NCI-H2081 (cell line): ENCODE measurements around the gene CDKN2A.

Source experiments
- DNase-seq, 2 experiments: peaks; one replicate each; lab custom pipeline; 2025; lab: John Stamatoyannopoulos, UW

CDKN2A gene

DNA sequence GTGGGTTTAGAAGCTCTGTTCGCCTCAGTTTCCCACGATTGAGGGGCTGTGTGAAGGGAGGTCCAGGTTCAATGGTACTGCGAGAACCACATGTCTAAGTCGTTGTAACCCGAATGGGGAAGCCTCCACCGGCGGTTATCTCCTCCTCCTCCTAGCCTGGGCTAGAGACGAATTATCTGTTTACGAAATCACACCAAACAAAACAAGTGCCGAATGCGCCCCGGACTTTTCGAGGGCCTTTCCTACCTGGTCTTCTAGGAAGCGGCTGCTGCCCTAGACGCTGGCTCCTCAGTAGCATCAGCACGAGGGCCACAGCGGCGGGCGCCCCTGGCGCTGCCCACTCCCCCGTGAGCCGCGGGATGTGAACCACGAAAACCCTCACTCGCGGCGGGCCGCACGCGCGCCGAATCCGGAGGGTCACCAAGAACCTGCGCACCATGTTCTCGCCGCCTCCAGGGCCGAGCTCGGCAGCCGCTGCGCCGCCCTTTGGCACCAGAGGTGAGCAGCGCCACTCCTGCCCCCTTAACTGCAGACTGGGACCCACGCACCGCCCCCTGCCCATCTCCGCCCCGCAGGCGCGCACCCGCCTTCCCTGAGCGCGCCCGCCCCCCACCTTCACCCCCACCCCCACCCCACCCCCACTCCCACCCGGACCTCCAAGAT is at the start of gene CDKN2A:
CDKN2A (minus strand) TSS at position 500 of the 663 bp plus-strand sequence.
- DNase-seq, result peak; percentile 62 to 75

DNA sequence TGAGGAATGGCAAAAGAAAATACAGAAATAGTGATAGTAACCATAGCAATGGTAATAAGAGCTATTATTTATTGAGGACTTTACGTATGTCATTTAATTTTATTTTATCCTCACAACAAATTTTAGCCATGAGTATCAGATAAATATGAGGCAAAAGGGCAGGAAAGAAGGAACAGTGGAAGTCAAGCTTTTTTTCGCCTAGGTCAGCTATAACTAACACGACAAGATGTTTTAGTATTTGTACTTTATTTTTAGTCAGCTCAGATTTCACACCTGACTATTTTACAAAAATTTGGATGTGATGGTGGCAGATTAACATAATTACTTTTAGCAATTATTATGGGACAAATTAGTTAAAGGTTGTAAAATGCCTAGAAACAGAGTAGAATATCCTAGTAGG is 49.7 kb upstream of the CDKN2A start:
- no peak for DNase-seq

GRCh38 chr9:22041775-22042174 is 47.6 kb upstream of the CDKN2A start:
- no peak for DNase-seq

- no peak for DNase-seq
Measured at GRCh38 chr9:22041344-22041743, 47.2 kb upstream of the CDKN2A start.

GRCh38 chr9:22040760-22041159 is 46.6 kb upstream of the CDKN2A start:
- no peak for DNase-seq

DNA sequence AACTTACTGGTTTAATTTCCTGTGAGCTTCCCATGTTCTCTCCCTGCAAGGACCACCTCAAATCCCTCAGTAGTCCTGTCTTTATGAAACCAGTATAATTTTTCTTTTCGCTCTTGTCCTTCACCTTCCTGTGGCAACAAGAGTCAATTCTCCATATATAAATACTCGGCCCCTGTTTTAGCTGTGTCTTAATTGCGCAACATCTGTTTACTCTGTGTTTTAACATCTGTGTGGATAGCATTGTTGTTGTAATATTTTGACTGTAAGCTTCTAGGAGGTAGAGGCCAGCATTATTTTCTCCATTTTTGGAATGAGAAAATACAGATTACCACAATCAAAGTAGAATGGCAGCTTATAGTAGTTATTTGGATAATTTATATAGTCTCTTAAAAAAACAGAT is 45.1 kb upstream of the CDKN2A start:
- no peak for DNase-seq

DNA sequence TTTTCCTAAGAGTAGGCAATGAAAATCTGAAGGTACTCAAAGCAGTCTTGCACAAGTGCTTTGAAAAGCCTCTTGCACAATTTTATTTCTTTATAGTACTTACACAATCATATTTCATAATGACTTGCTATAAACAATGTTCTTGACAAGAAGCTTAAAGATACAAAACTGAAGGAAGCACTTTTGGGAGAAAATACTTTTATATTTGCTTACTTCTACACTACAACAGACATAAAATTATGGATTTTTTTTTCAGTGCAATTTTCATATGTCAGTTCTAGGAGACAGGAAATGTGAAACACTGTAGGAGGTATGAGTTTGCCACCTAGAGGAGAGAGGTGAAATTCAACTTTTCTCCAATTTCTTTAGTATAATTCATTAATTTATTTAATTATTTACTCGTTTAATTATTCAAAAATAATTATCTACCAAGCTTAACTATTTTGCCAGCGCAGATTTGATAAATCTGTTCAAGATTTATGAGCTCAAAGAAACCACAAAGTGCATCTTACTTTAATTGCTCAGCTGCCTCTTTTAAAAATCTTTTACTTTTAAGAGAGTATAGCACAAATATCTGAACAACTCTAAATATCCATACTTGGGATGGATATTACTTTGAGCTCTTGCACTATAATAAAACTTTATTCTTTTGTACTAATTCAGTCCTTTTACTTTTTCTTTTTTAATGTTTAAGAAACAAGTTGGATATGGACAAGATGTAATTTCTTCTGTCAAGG is 43.9 kb upstream of the CDKN2A start:
- peak; percentile 16 to 27 for DNase-seq

GRCh38 chr9:22036866-22037626 is 42.9 kb upstream of the CDKN2A start:
- no peak for DNase-seq

- no peak for DNase-seq
Measured at GRCh38 chr9:22035591-22036011, 41.4 kb upstream of the CDKN2A start.

DNA sequence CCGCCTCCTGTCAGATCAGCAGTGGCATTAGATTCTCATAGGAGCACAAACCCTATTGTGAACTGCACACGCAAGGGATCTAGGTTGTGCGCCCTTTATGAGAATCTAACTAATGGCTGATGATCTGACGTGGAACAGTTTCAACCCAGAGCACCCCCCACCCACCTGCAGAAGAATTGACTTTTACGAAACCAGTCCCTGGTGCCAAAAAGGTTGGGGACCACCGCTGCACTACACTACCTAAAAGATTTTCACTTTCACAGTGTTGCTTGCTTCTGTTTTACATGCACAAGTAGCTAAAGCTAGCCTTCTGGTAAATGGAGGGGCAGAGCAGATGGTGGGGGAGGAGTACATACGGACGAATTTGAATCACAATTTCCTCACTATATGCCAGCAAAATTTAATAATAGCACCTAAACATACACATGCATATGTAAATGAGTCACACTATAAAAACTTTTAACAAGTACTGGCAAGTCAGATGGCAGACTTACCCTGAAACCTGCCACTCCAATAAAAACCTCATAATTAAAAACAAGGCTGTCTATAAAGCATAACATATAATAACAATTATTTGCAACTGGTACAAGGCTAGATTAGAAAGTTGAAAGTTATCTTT is 38.9 kb upstream of the CDKN2A start:
- no peak for DNase-seq

GRCh38 chr9:22031655-22032411 is 37.6 kb upstream of the CDKN2A start:
- no peak for DNase-seq

DNA sequence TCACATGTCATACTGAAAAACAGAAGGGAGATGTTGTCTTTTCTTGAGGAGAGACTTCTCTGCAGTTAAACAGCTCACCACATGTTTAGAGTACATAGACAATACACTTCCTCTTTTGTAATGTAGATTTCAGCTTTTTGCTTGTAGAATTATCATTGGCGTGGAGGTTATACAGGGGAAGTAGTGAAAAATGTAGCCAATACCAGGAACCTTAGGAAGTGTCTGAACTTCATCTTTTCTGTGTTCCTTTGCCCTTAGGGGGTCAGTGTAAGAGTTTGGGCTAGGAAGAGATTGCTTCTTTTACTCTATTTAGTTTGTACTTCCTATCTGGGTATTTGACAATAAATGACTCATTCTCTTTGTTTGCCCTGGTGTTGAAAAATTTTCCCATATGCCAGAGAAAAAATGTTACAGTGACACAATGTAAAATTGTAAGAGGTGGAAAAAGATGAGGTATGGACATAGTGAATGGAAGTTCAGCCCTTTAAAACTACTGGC is 36.0 kb upstream of the CDKN2A start:
- no peak for DNase-seq

DNA sequence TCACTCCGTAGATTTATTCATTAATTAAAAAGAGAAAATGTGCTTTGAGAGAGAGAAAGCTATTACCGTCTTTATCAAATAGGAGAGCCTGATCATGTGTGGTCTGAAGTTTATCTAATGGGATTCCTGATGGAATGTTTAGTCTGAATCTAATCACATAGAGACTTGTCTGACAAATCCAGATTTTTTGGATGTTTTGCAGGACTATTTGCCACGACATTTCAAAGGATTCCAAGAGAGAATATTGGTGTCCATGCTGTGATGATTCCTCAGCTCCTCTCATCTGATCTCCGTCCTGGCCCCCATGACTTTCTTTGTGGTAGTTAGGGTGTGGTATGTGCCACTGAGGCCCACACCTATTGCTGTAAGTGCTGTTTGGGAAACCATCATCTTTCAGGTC is 35.0 kb upstream of the CDKN2A start:
- DNase-seq, result no peak

- no peak for DNase-seq
Measured at GRCh38 chr9:22028394-22028793, 34.2 kb upstream of the CDKN2A start.

GRCh38 chr9:22026696-22027095 is 32.5 kb upstream of the CDKN2A start:
- no peak for DNase-seq

GRCh38 chr9:22022396-22022795 is 28.2 kb upstream of the CDKN2A start:
- DNase-seq, result no peak

DNA sequence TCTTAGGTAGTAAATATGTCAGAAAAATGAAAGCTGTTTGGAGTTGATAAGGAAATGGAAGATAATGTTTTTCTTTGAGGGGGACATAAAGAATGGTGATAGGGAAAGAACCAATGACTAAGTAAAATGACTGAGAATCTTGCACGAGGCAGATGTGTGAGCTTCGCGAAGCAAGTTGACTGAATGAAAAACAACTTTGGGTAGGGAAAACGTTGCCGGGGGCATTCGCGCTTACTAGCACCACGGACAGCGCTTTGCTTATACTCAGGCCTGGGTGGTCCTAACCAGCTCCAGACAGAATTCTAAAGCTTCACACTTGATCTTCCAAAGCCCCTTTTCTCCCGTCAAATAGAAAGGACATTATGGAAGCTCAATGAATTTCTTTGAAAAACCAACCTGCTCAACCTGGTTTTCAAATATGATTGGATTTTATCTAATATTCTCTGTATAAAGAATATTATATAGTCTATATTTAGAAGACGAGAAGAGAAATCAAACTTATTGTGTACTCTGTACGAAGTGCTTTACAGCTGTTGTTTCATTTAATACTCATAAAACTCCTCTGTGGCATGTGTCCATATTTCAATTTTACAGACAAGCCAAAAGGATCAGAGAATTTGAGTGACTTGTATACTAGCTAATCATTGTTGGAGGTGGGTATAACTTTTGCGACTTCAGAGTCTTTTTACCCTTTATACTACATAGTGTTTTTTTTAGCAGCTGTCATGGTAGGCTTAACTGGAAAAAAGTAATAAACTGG is 16.9 kb upstream of the CDKN2A start:
- no peak for DNase-seq

DNA sequence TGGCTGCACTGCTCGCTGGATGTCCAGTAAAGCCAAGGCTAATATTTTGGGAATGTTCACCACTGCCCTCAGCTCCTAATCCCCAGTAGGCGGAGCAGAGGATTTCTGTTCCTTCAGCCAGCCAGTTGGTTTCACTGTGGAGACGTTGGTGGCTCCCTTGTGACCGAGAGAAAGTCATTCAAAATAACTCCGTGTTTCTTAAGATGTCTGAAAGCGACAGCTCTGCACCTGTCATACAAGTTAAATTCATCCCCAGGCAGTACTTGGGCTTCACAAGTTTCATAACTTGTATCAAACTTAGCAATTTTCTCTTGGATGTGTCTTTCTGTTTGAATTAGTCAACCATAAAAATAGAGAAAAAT is 15.3 kb upstream of the CDKN2A start:
- DNase-seq, result no peak

DNA sequence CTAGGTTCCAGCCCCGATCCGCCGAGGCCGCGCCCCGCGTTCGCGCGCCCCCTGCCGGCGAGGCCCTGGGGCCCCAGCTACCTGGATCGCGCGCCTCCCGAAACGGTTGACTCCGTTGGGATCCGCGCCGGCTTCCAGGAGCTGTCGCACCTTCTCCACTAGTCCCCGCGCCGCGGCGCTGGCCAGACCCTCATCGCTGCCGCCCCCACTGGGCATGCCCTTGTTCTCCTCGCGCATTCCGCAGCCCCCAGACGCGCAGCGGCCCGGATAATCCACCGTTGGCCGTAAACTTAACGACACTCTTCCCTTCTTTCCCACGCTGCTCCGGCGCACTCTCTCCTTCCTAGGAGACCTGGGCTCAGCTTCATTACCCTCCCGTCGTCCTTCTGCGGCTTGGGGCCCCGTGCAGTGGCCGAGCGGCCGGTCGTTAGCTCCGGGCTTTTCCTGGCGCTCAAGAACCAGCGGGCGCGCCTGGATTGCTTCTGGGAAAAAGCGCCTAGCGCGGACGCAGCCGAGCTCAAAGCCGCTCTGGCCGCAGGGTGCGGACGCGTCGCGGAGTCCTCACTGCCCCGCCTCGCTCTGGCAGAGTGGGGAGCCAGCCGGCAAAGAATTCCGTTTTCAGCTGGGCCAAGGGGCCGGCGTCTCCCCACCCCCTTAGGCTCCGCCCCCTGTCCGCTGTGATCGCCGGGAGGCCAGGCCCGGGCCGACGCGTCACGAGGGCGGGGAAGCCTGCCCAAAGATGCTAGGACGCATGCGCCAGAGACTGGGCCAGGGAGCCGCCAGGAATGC is 14.7 kb upstream of the CDKN2A start, which contains the start of gene CDKN2B:
CDKN2B (minus strand) TSS at position 589 of the 789 bp plus-strand sequence; CDS start at position 237, 352 bp downstream.
- peak; percentile 92 to 95 for DNase-seq

- DNase-seq, result no peak
Measured at GRCh38 chr9:22008384-22008716, 14.2 kb upstream of the CDKN2A start.
